WTC11 (cell line): ENCODE results near the gene LTBP4. TPM values are rescaled to one million over a fixed set of nuclear protein-coding genes. Genes with fewer than 3 reads are reported as not detected.

Source experiments
- ATF6 ChIP-seq: sonication (generic); formaldehyde crosslinking; IDR thresholded peaks from 2 replicates; pipeline ENCODE4 v1.8.1; 2023; ENCODE audit warnings: mild to moderate bottlenecking, missing genetic modification reagents
- CDX4 ChIP-seq: fragments of 250-450 bp; sonication (Bioruptor Pico); IDR thresholded peaks from 2 replicates; pipeline ENCODE4 v1.9.0; 2021; ENCODE audit warnings: moderate library complexity, mild to moderate bottlenecking, inconsistent platforms, borderline replicate concordance
- CREM ChIP-seq: sonication (generic); formaldehyde crosslinking; IDR thresholded peaks from 2 replicates; pipeline ENCODE4 v1.8.1; 2022; ENCODE audit warnings: mild to moderate bottlenecking, missing genetic modification reagents, moderate library complexity
- E2F5 ChIP-seq: sonication (generic); formaldehyde crosslinking; IDR thresholded peaks from 2 replicates; pipeline ENCODE4 v1.8.1; 2022; ENCODE audit warnings: mild to moderate bottlenecking, moderate library complexity, missing genetic modification reagents
- ELF4 ChIP-seq: sonication (generic); formaldehyde crosslinking; IDR thresholded peaks from 2 replicates; pipeline ENCODE4 v1.8.1; 2022; ENCODE audit warnings: low read depth, mild to moderate bottlenecking, moderate library complexity, missing genetic modification reagents
- FOXK1 ChIP-seq: sonication (generic); formaldehyde crosslinking; IDR thresholded peaks from 2 replicates; pipeline ENCODE4 v1.8.0; 2022; ENCODE audit warnings: mild to moderate bottlenecking, moderate library complexity, missing genetic modification reagents
- FOXP1 ChIP-seq: sonication (generic); formaldehyde crosslinking; IDR thresholded peaks from 2 replicates; pipeline ENCODE4 v1.8.0; 2022; ENCODE audit warnings: missing genetic modification reagents, mild to moderate bottlenecking, moderate library complexity, borderline replicate concordance
- HMGXB4 ChIP-seq: sonication (generic); formaldehyde crosslinking; IDR thresholded peaks from 2 replicates; pipeline ENCODE4 v1.8.1; 2023; ENCODE audit warnings: mild to moderate bottlenecking, moderate library complexity, missing genetic modification reagents
- NFE2L1 ChIP-seq: sonication (generic); formaldehyde crosslinking; IDR thresholded peaks from 2 replicates; pipeline ENCODE4 v1.8.1; 2023; ENCODE audit warnings: missing genetic modification reagents
- NFYB ChIP-seq: sonication (generic); formaldehyde crosslinking; conservative IDR thresholded peaks from 2 replicates; pipeline ENCODE4 v1.8.0; 2022; ENCODE audit warnings: low read depth, missing genetic modification reagents
- NR1H2 ChIP-seq: sonication (generic); formaldehyde crosslinking; IDR thresholded peaks from 2 replicates; pipeline ENCODE4 v1.9.0; 2021; ENCODE audit warnings: mild to moderate bottlenecking, moderate library complexity, missing genetic modification reagents
- RELA ChIP-seq: sonication (generic); formaldehyde crosslinking; IDR thresholded peaks from 2 replicates; pipeline ENCODE4 v1.8.1; 2022; ENCODE audit warnings: missing genetic modification reagents, mild to moderate bottlenecking, borderline replicate concordance
- SMAD3 ChIP-seq: sonication (generic); formaldehyde crosslinking; IDR thresholded peaks from 2 replicates; pipeline ENCODE4 v1.8.0; 2022; ENCODE audit warnings: missing genetic modification reagents, mild to moderate bottlenecking, borderline replicate concordance
- SMAD4 ChIP-seq: sonication (generic); formaldehyde crosslinking; IDR thresholded peaks from 2 replicates; pipeline ENCODE4 v1.8.0; 2022; ENCODE audit warnings: mild to moderate bottlenecking, missing genetic modification reagents
- SP1 ChIP-seq: sonication (generic); formaldehyde crosslinking; conservative IDR thresholded peaks from 2 replicates; pipeline ENCODE4 v1.8.1; 2022; ENCODE audit warnings: missing genetic modification reagents
- ZNF138 ChIP-seq: sonication (generic); formaldehyde crosslinking; conservative IDR thresholded peaks from 2 replicates; pipeline ENCODE4 v1.8.1; 2022; ENCODE audit warnings: mild to moderate bottlenecking, moderate library complexity, missing genetic modification reagents
- ZNF281 ChIP-seq: sonication (generic); formaldehyde crosslinking; IDR thresholded peaks from 2 replicates; pipeline ENCODE4 v1.8.0; 2023; ENCODE audit warnings: mild to moderate bottlenecking, missing genetic modification reagents
- ZNF317 ChIP-seq: sonication (generic); formaldehyde crosslinking; IDR thresholded peaks from 2 replicates; pipeline ENCODE4 v1.8.1; 2023; ENCODE audit warnings: low read depth, mild to moderate bottlenecking, moderate library complexity, missing genetic modification reagents, borderline replicate concordance
- ZNF396 ChIP-seq: fragments of 250-450 bp; sonication (Bioruptor Pico); IDR thresholded peaks from 2 replicates; pipeline ENCODE4 v1.8.0; 2021; ENCODE audit warnings: mild to moderate bottlenecking, moderate library complexity, borderline replicate concordance
- ZNF671 ChIP-seq: fragments of 250-450 bp; sonication (Bioruptor Pico); IDR thresholded peaks from 2 replicates; pipeline ENCODE4 v1.8.0; 2021; ENCODE audit warnings: mild to moderate bottlenecking
- total RNA-seq: library from RNA; stranded (reverse); gene quantifications from 3 replicates; pipeline ENCODE4 v1.2.3, GENCODE V29; 2021
- TF ChIP-seq, protein P1 (sequence below): sonication (generic); formaldehyde crosslinking; IDR thresholded peaks from 2 replicates; pipeline ENCODE4 v1.8.1; 2023; ENCODE audit warnings: mild to moderate bottlenecking, missing genetic modification reagents, moderate library complexity
- TF ChIP-seq, protein P2 (sequence below): sonication (generic); formaldehyde crosslinking; IDR thresholded peaks from 2 replicates; pipeline ENCODE4 v1.8.0; 2022; ENCODE audit warnings: mild to moderate bottlenecking, missing genetic modification reagents
- TF ChIP-seq, protein P3 (sequence below): fragments of 250-450 bp; sonication (Bioruptor Pico); IDR thresholded peaks from 2 replicates; pipeline ENCODE4 v1.9.0; 2021; ENCODE audit warnings: mild to moderate bottlenecking
- TF ChIP-seq, protein P4 (sequence below): sonication (generic); formaldehyde crosslinking; IDR thresholded peaks from 2 replicates; pipeline ENCODE4 v1.8.0; 2022; ENCODE audit warnings: mild to moderate bottlenecking, missing genetic modification reagents

Gene LTBP4
- total RNA-seq, 1 experiment from 2014 or later, result 125 TPM

DNA sequence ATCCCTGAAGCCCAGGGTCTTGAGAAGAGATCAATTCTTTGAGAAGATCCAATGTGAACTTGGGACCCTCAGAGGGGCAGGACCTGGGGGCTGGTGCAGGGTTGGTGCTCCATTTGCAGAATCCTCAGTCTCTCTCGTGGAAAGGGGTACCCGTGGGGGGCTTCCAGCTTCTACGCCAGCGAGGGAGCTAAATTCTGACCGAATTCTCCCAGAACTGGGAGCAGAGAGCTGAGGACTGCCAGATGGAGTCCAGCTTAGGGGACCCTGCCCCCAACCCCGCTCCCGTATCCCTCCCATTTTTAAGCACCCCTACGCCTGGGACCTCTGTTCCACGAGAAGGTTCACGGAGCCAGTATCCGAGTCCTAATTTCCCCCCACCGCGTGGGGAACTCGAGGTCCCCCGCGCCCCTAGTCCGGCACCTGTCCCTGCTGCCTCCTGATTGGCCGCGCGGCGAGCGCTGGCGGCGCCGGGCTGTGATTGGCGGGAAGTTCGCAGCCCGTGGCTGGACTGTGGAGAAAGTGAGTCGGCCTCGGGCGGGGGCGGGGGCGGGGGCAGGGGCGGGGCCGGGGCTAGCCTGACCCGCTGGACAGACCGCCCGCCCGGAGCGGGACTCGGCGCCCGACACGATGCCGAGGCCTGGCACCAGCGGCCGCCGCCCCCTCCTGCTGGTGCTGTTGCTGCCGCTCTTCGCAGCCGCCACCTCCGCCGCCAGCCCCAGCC is 4.4 kb upstream of the LTBP4 start (continued):
- TF ChIP-seq, protein P1, sequence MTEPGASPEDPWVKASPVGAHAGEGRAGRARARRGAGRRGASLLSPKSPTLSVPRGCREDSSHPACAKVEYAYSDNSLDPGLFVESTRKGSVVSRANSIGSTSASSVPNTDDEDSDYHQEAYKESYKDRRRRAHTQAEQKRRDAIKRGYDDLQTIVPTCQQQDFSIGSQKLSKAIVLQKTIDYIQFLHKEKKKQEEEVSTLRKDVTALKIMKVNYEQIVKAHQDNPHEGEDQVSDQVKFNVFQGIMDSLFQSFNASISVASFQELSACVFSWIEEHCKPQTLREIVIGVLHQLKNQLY (CRISPR knock-in tag), result no peak
- TF ChIP-seq ATF6 (CRISPR knock-in tag) (no peak), ZNF138 (CRISPR knock-in tag) (0 out of 2 replicates have a peak, but pooled peaks have one; percentile 68), FOXP1 (CRISPR knock-in tag) (peak; percentile 65; the same call in 1 of the 2 replicates), ZNF396 (CRISPR knock-in tag) (no peak), ZNF317 (CRISPR knock-in tag) (no peak), E2F5 (CRISPR knock-in tag) (0 out of 2 replicates have a peak, but pooled peaks have one; percentile 67), SMAD4 (CRISPR knock-in tag) (no peak), RELA (CRISPR knock-in tag) (no peak), NFE2L1 (no peak), SMAD3 (CRISPR knock-in tag) (peak; percentile 82; the same call in 1 of the 2 replicates), HMGXB4 (CRISPR knock-in tag) (peak; percentile 53; the same call in 1 of the 2 replicates), CDX4 (CRISPR knock-in tag) (no peak), NR1H2 (no peak), ELF4 (0 out of 2 replicates have a peak, but pooled peaks have one; percentile 62), SP1 (peak; percentile 47; the same call in 1 of the 2 replicates), NFYB (peak; percentile 57), CREM (CRISPR knock-in tag) (no peak; the same call in 1 of the 2 replicates), FOXK1 (CRISPR knock-in tag) (peak; percentile 41; the same call in 1 of the 2 replicates), ZNF671 (no peak), ZNF281 (CRISPR knock-in tag) (0 out of 2 replicates have a peak, but pooled peaks have one; percentile 22)
- TF ChIP-seq, protein P2, sequence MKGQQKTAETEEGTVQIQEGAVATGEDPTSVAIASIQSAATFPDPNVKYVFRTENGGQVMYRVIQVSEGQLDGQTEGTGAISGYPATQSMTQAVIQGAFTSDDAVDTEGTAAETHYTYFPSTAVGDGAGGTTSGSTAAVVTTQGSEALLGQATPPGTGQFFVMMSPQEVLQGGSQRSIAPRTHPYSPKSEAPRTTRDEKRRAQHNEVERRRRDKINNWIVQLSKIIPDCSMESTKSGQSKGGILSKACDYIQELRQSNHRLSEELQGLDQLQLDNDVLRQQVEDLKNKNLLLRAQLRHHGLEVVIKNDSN (CRISPR knock-in tag), result peak; percentile 18; the same call in 1 of the 2 replicates
- TF ChIP-seq, protein P3, sequence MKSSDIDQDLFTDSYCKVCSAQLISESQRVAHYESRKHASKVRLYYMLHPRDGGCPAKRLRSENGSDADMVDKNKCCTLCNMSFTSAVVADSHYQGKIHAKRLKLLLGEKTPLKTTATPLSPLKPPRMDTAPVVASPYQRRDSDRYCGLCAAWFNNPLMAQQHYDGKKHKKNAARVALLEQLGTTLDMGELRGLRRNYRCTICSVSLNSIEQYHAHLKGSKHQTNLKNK, result no peak
- TF ChIP-seq, protein P4, sequence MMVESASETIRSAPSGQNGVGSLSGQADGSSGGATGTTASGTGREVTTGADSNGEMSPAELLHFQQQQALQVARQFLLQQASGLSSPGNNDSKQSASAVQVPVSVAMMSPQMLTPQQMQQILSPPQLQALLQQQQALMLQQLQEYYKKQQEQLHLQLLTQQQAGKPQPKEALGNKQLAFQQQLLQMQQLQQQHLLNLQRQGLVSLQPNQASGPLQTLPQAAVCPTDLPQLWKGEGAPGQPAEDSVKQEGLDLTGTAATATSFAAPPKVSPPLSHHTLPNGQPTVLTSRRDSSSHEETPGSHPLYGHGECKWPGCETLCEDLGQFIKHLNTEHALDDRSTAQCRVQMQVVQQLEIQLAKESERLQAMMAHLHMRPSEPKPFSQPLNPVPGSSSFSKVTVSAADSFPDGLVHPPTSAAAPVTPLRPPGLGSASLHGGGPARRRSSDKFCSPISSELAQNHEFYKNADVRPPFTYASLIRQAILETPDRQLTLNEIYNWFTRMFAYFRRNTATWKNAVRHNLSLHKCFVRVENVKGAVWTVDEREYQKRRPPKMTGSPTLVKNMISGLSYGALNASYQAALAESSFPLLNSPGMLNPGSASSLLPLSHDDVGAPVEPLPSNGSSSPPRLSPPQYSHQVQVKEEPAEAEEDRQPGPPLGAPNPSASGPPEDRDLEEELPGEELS (CRISPR knock-in tag), result peak; percentile 79; the same call in 1 of the 2 replicates
